H1 (cell line): Measurements from ENCODE around the gene SERGEF. TPM values are rescaled to one million over a fixed set of nuclear protein-coding genes. Genes with fewer than 3 reads are reported as not detected.

Source experiments
- CTCF ChIA-PET: fragments of 300-600 bp; sonication (Branson Sonifier 250); formaldehyde crosslinking; loops from one replicate; lab custom pipeline; 2021; ENCODE audit not compliant: partially characterized antibody; lab: Charles Lee
- POLR2A ChIA-PET: fragments of 300-600 bp; sonication (Branson Sonifier 250); formaldehyde crosslinking; loops from one replicate; lab custom pipeline; 2021; ENCODE audit warnings: inconsistent platforms; ENCODE audit not compliant: partially characterized antibody; lab: Charles Lee
- DNase-seq, 2 experiments: peaks; one replicate each; pipeline versions ENCODE4 v3.0.0 to v3.0.0-alpha.2; 2010 to 2022; ENCODE audit warnings: low spot score in 2 of 2, low read depth in 1 of 2, mixed read lengths in 1 of 2
- FAIRE-seq: peaks from 2 replicates; lab custom pipeline; 2011; peaks lifted over from hg19 to GRCh38; lab: Jason Lieb, UNC
- H2AFZ ChIP-seq: 2 replicates; pipeline ENCODE4 v1.8.1; 2012; ENCODE audit warnings: low read length, inconsistent platforms
- H2AK5ac ChIP-seq: 2 replicates; pipeline ENCODE4 v1.6.1; 2013; ENCODE audit warnings: low read depth, low read length
- H2BK120ac ChIP-seq: replicated peaks from 2 replicates; pipeline ENCODE3; 2013; ENCODE audit warnings: low read depth, low read length, inconsistent platforms
- H2BK12ac ChIP-seq: 2 replicates; pipeline ENCODE4 v1.6.1; 2013; ENCODE audit warnings: low read depth, low read length
- H2BK15ac ChIP-seq: 2 replicates; pipeline ENCODE4 v1.6.1; 2013; ENCODE audit warnings: low read length
- H2BK20ac ChIP-seq: 2 replicates; pipeline ENCODE4 v1.6.1; 2013; ENCODE audit warnings: low read length
- H2BK5ac ChIP-seq: 2 replicates; pipeline ENCODE4 v1.6.1; 2013; ENCODE audit warnings: low read depth, low read length
- H3K14ac ChIP-seq: 2 replicates; pipeline ENCODE4 v1.6.1; 2013; ENCODE audit warnings: inconsistent platforms; ENCODE audit not compliant: insufficient read length
- H3K18ac ChIP-seq: 2 replicates; pipeline ENCODE4 v1.6.1; 2013; ENCODE audit warnings: low read length; ENCODE audit errors: extremely low read depth
- H3K23ac ChIP-seq: 2 replicates; pipeline ENCODE4 v1.6.1; 2013; ENCODE audit warnings: inconsistent platforms; ENCODE audit not compliant: insufficient read length
- H3K23me2 ChIP-seq: 2 replicates; pipeline ENCODE4 v1.6.1; 2013; ENCODE audit warnings: low read depth, low read length
- H3K27ac ChIP-seq: 2 replicates; pipeline ENCODE4 v1.6.1; 2011; ENCODE audit warnings: low read depth, low read length, inconsistent platforms
- H3K27me3 ChIP-seq, 4 experiments: replicated peaks in 1 of 4; 1 replicate in 1 of 4; 2 replicates in 3 of 4; pipeline versions ENCODE4 v1.6.1 to v1.8.1; 2011 to 2013; ENCODE audit warnings: low read length in 3 of 4, mild to moderate bottlenecking in 3 of 4, inconsistent platforms in 2 of 4, mixed read lengths in 2 of 4, moderate library complexity in 1 of 4; ENCODE audit not compliant: control insufficient read depth in 3 of 4, insufficient read depth in 3 of 4; ENCODE audit errors: extremely low read depth in 1 of 4
- H3K36me3 ChIP-seq, 4 experiments: 2 replicates each; pipeline versions ENCODE4 v1.6.1 to v1.8.1; 2011 to 2013; ENCODE audit warnings: mild to moderate bottlenecking in 4 of 4, low read length in 3 of 4, moderate library complexity in 2 of 4, control low read depth in 1 of 4, inconsistent platforms in 1 of 4; ENCODE audit not compliant: insufficient read depth in 4 of 4, control insufficient read depth in 2 of 4
- H3K4ac ChIP-seq: replicated peaks from 2 replicates; pipeline ENCODE3; 2013; ENCODE audit warnings: low read length, low read depth, mixed read lengths, inconsistent platforms; ENCODE audit not compliant: insufficient read length
- H3K4me1 ChIP-seq, 4 experiments: replicated peaks in 1 of 4; 1 replicate in 1 of 4; 2 replicates in 3 of 4; pipeline versions ENCODE4 v1.6.1 to v1.8.1; 2011 to 2013; ENCODE audit warnings: low read length in 3 of 4, inconsistent platforms in 2 of 4, mixed read lengths in 1 of 4; ENCODE audit not compliant: insufficient read depth in 4 of 4, control insufficient read depth in 3 of 4
- H3K4me2 ChIP-seq, 2 experiments: 2 replicates each; pipeline versions ENCODE4 v1.6.1 to v1.8.1; 2011 to 2013; ENCODE audit warnings: low read depth in 2 of 2, low read length in 2 of 2, control low read depth in 1 of 2, inconsistent platforms in 1 of 2, mild to moderate bottlenecking in 1 of 2; ENCODE audit not compliant: insufficient read depth in 1 of 2
- H3K4me3 ChIP-seq, 4 experiments: fragments of 200-600, 300-600 bp in 1 of 4; sonication (generic), shearing (Covaris generic), sonication (Bioruptor Twin) in 1 of 4; 2 replicates each; pipeline versions ENCODE4 v1.5.1 to v1.8.1; 2011 to 2016; ENCODE audit warnings: low read length in 4 of 4, low read depth in 3 of 4, control low read depth in 2 of 4, inconsistent platforms in 2 of 4, mild to moderate bottlenecking in 2 of 4, mixed read lengths in 1 of 4, moderate library complexity in 1 of 4; ENCODE audit not compliant: insufficient read depth in 2 of 4; ENCODE audit errors: extremely low read depth in 1 of 4
- H3K56ac ChIP-seq: replicated peaks from 2 replicates; pipeline ENCODE3; 2013; ENCODE audit warnings: low read depth, mild to moderate bottlenecking, mixed read lengths, low read length, inconsistent platforms; ENCODE audit not compliant: insufficient read length
- H3K79me1 ChIP-seq: 2 replicates; pipeline ENCODE4 v1.6.1; 2013; ENCODE audit warnings: low read depth, low read length, control low read depth
- H3K79me2 ChIP-seq, 2 experiments: 2 replicates each; pipeline versions ENCODE4 v1.6.1 to v1.8.1; 2012 to 2013; ENCODE audit warnings: low read length in 2 of 2, mild to moderate bottlenecking in 2 of 2, inconsistent platforms in 1 of 2; ENCODE audit not compliant: insufficient read depth in 2 of 2, control insufficient read depth in 1 of 2
- H3K9ac ChIP-seq, 4 experiments: replicated peaks in 1 of 4; 1 replicate in 1 of 4; 2 replicates in 3 of 4; pipeline versions ENCODE4 v1.6.1 to v1.8.1; 2011 to 2013; ENCODE audit warnings: low read depth in 3 of 4, low read length in 3 of 4, control low read depth in 2 of 4, mild to moderate bottlenecking in 2 of 4, moderate library complexity in 2 of 4, inconsistent platforms in 1 of 4; ENCODE audit errors: extremely low read depth in 1 of 4
- H3K9me3 ChIP-seq, 2 experiments: 2 replicates each; pipeline versions ENCODE4 v1.6.1 to v1.8.1; 2012 to 2013; ENCODE audit warnings: mild to moderate bottlenecking in 2 of 2, moderate library complexity in 2 of 2, control low read depth in 1 of 2, inconsistent platforms in 1 of 2, low read depth in 1 of 2, low read length in 1 of 2, mixed read lengths in 1 of 2; ENCODE audit not compliant: insufficient read depth in 2 of 2
- H4K20me1 ChIP-seq, 2 experiments: replicated peaks in 1 of 2; 2 replicates each; pipeline versions ENCODE3 to v1.8.1; 2011 to 2013; ENCODE audit warnings: inconsistent platforms in 2 of 2, low read length in 2 of 2, mild to moderate bottlenecking in 1 of 2; ENCODE audit not compliant: insufficient read depth in 2 of 2, control insufficient read depth in 1 of 2
- H4K5ac ChIP-seq: 2 replicates; pipeline ENCODE4 v1.6.1; 2013; ENCODE audit warnings: low read length, low read depth, mixed read lengths, inconsistent platforms; ENCODE audit not compliant: insufficient read length
- H4K8ac ChIP-seq: 2 replicates; pipeline ENCODE4 v1.8.0; 2013; ENCODE audit warnings: mild to moderate bottlenecking, moderate library complexity, low read length, inconsistent platforms; ENCODE audit not compliant: insufficient read depth; ENCODE audit errors: extremely low read depth
- H4K91ac ChIP-seq: replicated peaks from 2 replicates; pipeline ENCODE3; 2013; ENCODE audit warnings: low read length, mixed read lengths, inconsistent platforms; ENCODE audit not compliant: insufficient read length
- GTF2F1 ChIP-seq: IDR thresholded peaks from 2 replicates; pipeline ENCODE4 v1.6.1; 2012; ENCODE audit warnings: low read depth, low read length, improper control_type of control experiment, borderline replicate concordance
- KDM1A ChIP-seq: fragments of 200-600, 300-600 bp; sonication (generic); IDR thresholded peaks from 2 replicates; pipeline ENCODE4 v1.7.1; 2016; ENCODE audit warnings: mild to moderate bottlenecking, low read length, borderline replicate concordance
- NANOG ChIP-seq: IDR thresholded peaks from 2 replicates; pipeline ENCODE4 v1.6.1; 2011; ENCODE audit warnings: low read length, low read depth, mild to moderate bottlenecking, inconsistent platforms; ENCODE audit not compliant: insufficient read depth, poor library complexity, severe bottlenecking
- PHF8 ChIP-seq: fragments of 200-600 bp; sonication (generic); conservative IDR thresholded peaks from 2 replicates; pipeline ENCODE4 v1.7.1; 2012; ENCODE audit warnings: low read depth, mild to moderate bottlenecking, inconsistent platforms, low read length, moderate library complexity
- SIRT6 ChIP-seq: IDR thresholded peaks from one replicate; pipeline ENCODE4 v1.7.1; 2012; ENCODE audit warnings: low read length, inconsistent platforms
- TAF7 ChIP-seq: optimal IDR thresholded peaks from 2 replicates; pipeline ENCODE3; 2011; ENCODE audit warnings: low read depth, mild to moderate bottlenecking, inconsistent platforms, low read length, moderate library complexity, borderline replicate concordance
- USF2 ChIP-seq: IDR thresholded peaks from 2 replicates; pipeline ENCODE4 v1.6.1; 2011; ENCODE audit warnings: low read length, improper control_type of control experiment
- WGBS, 2 experiments: shearing (Covaris generic) in 1 of 2; methylation state at CpG; one replicate each; pipeline versions ENCODE4 v1.1.6 to v1.1.7; 2013 to 2015; ENCODE audit warnings: low lambda C conversion rate in 2 of 2, mixed read lengths in 2 of 2, inconsistent platforms in 1 of 2, low coverage in 1 of 2, missing lambda C conversion rate in 1 of 2; ENCODE audit not compliant: insufficient replicate concordance in 2 of 2, insufficient coverage in 1 of 2, insufficient read length in 1 of 2; ENCODE audit errors: extremely low coverage in 1 of 2, missing lambda C conversion rate in 1 of 2; 5-methylcytosine and 5-hydroxymethylcytosine counted together
- polyA plus RNA-seq, 7 experiments: library from polyadenylated mRNA; depleted of rRNA in 3 of 7; stranded (reverse) in 5 of 7; unstranded in 2 of 7; fragments of >200 nt in 5 of 7; fragments of 200-250 nt in 2 of 7; gene quantifications; 1 replicate in 5 of 7; 2 replicates in 1 of 7; 4 replicates in 1 of 7; pipeline versions ENCODE4 v1.2.1 to v1.2.3, GENCODE V29; 2011 to 2013; ENCODE audit warnings: missing spikeins in 2 of 7, mixed read lengths in 2 of 7
- total RNA-seq: library from RNA; stranded (reverse); fragmentation: NEBNext Ultra II Directional; extraction: Animal tissue kit (Norgen Biotek cat#: 25700); gene quantifications from 2 replicates; pipeline ENCODE4 v1.2.1, GENCODE V29; 2021

SERGEF gene
- total and polyA plus RNA-seq, 2 of the 8 experiments (the other 6 are each of a cell fraction or from before 2014, with no cell fraction given) = 16.6 to 28.8 TPM

- Histone ChIP-seq H3K79me2 (no peaks in the 10 kb centered on the region), H3K4me3 (no peak overlapping the region), H3K4ac (no peak overlapping the region), H3K79me1 (0 out of 2 replicates have a peak, but pooled peaks cover 2% of the 10 kb centered on the region), H2AFZ (no peak overlapping the region), H3K18ac (no peak overlapping the region), H3K4me1 (peaks cover 2 to 12% (median 3%) of the 10 kb centered on the region in 4 experiments; a peak in 3 of 7 replicates), H2BK15ac (no peak overlapping the region), H3K36me3 (no peaks in the 10 kb centered on the region), H2BK5ac (no peak overlapping the region), H3K4me2 (no peak overlapping the region), H4K20me1 (no peaks in the 10 kb centered on the region), H4K5ac (no peak overlapping the region), H3K9me3 (no peaks in the 10 kb centered on the region), H2AK5ac (no peak overlapping the region), H3K23me2 (no peaks in the 10 kb centered on the region; the same call in 1 of the 2 replicates), H2BK120ac (no peak overlapping the region), H3K56ac (no peak overlapping the region), H3K23ac (no peak overlapping the region), H2BK20ac (no peak overlapping the region), H3K27ac (no peak overlapping the region), H3K27me3 (no peaks in the 10 kb centered on the region), H2BK12ac (no peak overlapping the region), H3K14ac (no peak overlapping the region), H3K9ac (no peak overlapping the region), H4K91ac (no peak overlapping the region), H4K8ac (no peak overlapping the region)
- FAIRE-seq = no peak
- DNase-seq = peak in 1 of 2 experiments; percentile 42
- POLR2A ChIA-PET = no interaction called here
- 89% methylated on average over 27 of the region's 27 CpGs; no CpG with 5 or more reads in 1 of the 2 experiments for WGBS, 2 experiments
- CTCF ChIA-PET = interaction anchor here (0.6 to 13.7 kb wide), 13 partner anchors 10 to 1643 kb away, joined by 3 to 184 read pairs (median 4); no protein-coding TSS in a partner anchor
- no peak for TF ChIP-seq USF2
- no peak for TF ChIP-seq GTF2F1
- no peak for TF ChIP-seq TAF7
- no peak for TF ChIP-seq SIRT6
- no peak for TF ChIP-seq PHF8
- no peak for TF ChIP-seq KDM1A
- TF ChIP-seq NANOG = no peak
Measured at GRCh38 chr11:17883946-17884345, 128.9 kb downstream of the SERGEF start.
